Progenitor cell of endocrine pancreas (in vitro differentiated cells): ENCODE measurements around the gene AGO3. TPM values are rescaled to one million over a fixed set of nuclear protein-coding genes. Genes with fewer than 3 reads are reported as not detected.

Experiments used
- DNase-seq: peaks from one replicate; pipeline ENCODE4 v3.0.0; 2021; ENCODE audit warnings: low spot score; ENCODE audit not compliant: unreplicated experiment
- H3K27ac Mint-ChIP-seq: 2 replicates; pipeline ENCODE4 v1.8.0; 2021; ENCODE audit warnings: mild to moderate bottlenecking, moderate library complexity, mixed read lengths
- H3K27me3 Mint-ChIP-seq: 2 replicates; pipeline ENCODE4 v1.8.0; 2021; ENCODE audit warnings: mixed read lengths
- H3K36me3 Mint-ChIP-seq: 2 replicates; pipeline ENCODE4 v1.8.0; 2022; ENCODE audit warnings: mixed read lengths; ENCODE audit not compliant: insufficient read depth
- H3K4me1 Mint-ChIP-seq: 2 replicates; pipeline ENCODE4 v1.8.0; 2021; ENCODE audit warnings: low read depth, mixed read lengths
- H3K4me3 Mint-ChIP-seq: 2 replicates; pipeline ENCODE4 v1.8.0; 2021; ENCODE audit warnings: low read depth, mild to moderate bottlenecking, moderate library complexity, mixed read lengths
- H3K9me3 Mint-ChIP-seq: 2 replicates; pipeline ENCODE4 v1.8.0; 2021; ENCODE audit warnings: low read depth, mixed read lengths
- CTCF ChIP-seq: fragments of 200-600 bp; sonication (generic); IDR thresholded peaks from one replicate; pipeline ENCODE4 v1.5.0; 2021; ENCODE audit warnings: antibody characterized with exemption, mild to moderate bottlenecking; ENCODE audit not compliant: unreplicated experiment
- total RNA-seq: library from RNA; stranded (reverse); gene quantifications from 2 replicates; pipeline ENCODE4 v1.2.1, GENCODE V29; 2021

The AGO3 gene
- total RNA-seq, 1 donor from 2014 or later, result 40.8 TPM

- Mint-ChIP-seq H3K27me3 (no peaks in the 10 kb centered on the region), H3K4me3 (no peak overlapping the region), H3K36me3 (peaks cover 45% of the 10 kb centered on the region)
These were observed 96.9 kb downstream of the AGO3 start for GRCh38 chr1:36027766-36028165.

GRCh38 chr1:36031441-36031840, 100.5 kb downstream of the AGO3 start:
- Mint-ChIP-seq H3K27ac (no peak overlapping the region), H3K4me3 (no peak overlapping the region), H3K4me1 (no peaks in the 10 kb centered on the region), H3K9me3 (no peaks in the 10 kb centered on the region), H3K27me3 (no peaks in the 10 kb centered on the region), H3K36me3 (peaks cover 41% of the 10 kb centered on the region)
- TF ChIP-seq CTCF, result no peak
- DNase-seq, result no peak

More at GRCh38 chr1:36027766-36028165, 96.9 kb downstream of the AGO3 start:
- DNase-seq, result no peak
- Mint-ChIP-seq H3K27ac (no peak overlapping the region), H3K9me3 (no peaks in the 10 kb centered on the region), H3K4me1 (no peaks in the 10 kb centered on the region)
- TF ChIP-seq CTCF, result no peak

GRCh38 chr1:36034692-36035091, 103.8 kb downstream of the AGO3 start:
- DNase-seq, result no peak
- no peak for TF ChIP-seq CTCF
- no peak overlapping the region for H3K27ac Mint-ChIP-seq
- no peaks in the 10 kb centered on the region for H3K9me3 Mint-ChIP-seq
- H3K27me3 Mint-ChIP-seq, result no peaks in the 10 kb centered on the region
- H3K4me1 Mint-ChIP-seq, result no peaks in the 10 kb centered on the region
- H3K36me3 Mint-ChIP-seq, result peaks cover 26% of the 10 kb centered on the region
- no peak overlapping the region for H3K4me3 Mint-ChIP-seq

DNA sequence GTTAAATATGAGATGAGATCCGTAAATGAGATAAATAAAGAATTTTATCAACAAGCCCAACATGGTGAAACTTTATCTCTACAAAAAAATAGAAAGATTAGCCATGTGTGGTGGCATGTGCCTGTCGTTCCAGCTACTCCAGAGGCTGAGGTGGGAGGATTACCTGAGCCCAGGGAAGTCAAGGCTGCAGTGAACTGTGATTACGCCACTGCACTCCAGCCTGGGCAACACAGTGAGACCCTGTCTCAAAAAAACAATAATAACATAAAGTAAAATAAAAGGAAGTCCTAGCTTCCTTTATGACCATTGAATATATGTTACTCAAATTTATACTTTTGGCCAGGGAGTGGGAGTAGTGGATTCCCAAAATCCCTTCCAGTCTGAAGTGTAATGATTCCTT, 104.2 kb downstream of the AGO3 start:
- DNase-seq, result no peak
- Mint-ChIP-seq H3K9me3 (no peaks in the 10 kb centered on the region), H3K4me1 (no peaks in the 10 kb centered on the region), H3K27ac (no peak overlapping the region), H3K36me3 (peaks cover 27% of the 10 kb centered on the region), H3K4me3 (no peak overlapping the region), H3K27me3 (no peaks in the 10 kb centered on the region)
- no peak for TF ChIP-seq CTCF

DNA sequence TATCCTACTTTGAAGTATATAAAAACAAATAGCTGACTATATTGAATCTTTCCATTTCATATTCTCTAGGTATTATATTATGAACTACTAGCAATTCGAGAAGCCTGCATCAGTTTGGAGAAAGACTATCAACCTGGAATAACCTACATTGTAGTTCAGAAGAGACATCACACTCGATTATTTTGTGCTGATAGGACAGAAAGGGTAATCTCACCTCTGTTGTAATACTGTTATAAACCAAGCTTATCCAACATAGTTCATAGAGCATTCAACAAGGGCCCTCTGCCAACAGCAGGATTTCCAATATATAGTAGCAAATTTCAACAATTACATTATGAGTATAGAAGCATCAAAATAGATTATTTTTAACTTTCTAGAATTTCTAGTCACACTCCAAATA, 109.3 kb downstream of the AGO3 start:
- TF ChIP-seq CTCF, result no peak
- no peak overlapping the region for H3K27ac Mint-ChIP-seq
- peaks cover 24% of the 10 kb centered on the region for H3K36me3 Mint-ChIP-seq
- no peak overlapping the region for H3K4me3 Mint-ChIP-seq
- H3K9me3 Mint-ChIP-seq, result no peaks in the 10 kb centered on the region
- no peak for DNase-seq
- no peaks in the 10 kb centered on the region for H3K4me1 Mint-ChIP-seq
- H3K27me3 Mint-ChIP-seq, result no peaks in the 10 kb centered on the region
